VCaP (cell line): ENCODE data around the gene HMGCL.
A peak's percentile ranks its signal among the peaks of the same experiment; 100 is the strongest.

Experiments used
- H3K27ac ChIP-seq: fragments of 450-650 bp; 2 replicates; pipeline ENCODE4 v1.5.1; 2017
- TF ChIP-seq, protein P1 (sequence below): fragments of 450-650 bp; conservative IDR thresholded peaks from 2 replicates; pipeline ENCODE4 v1.5.1; 2017; ENCODE audit warnings: mild to moderate bottlenecking, moderate library complexity

HMGCL gene

GRCh38 chr1:23800400-23801337 is 24.6 kb downstream of the HMGCL start, which contains the start of gene GALE:
GALE (minus strand) TSS chr1:23800754; CDS start chr1:23799007, 1,747 bp downstream.
- TF ChIP-seq, protein P1, sequence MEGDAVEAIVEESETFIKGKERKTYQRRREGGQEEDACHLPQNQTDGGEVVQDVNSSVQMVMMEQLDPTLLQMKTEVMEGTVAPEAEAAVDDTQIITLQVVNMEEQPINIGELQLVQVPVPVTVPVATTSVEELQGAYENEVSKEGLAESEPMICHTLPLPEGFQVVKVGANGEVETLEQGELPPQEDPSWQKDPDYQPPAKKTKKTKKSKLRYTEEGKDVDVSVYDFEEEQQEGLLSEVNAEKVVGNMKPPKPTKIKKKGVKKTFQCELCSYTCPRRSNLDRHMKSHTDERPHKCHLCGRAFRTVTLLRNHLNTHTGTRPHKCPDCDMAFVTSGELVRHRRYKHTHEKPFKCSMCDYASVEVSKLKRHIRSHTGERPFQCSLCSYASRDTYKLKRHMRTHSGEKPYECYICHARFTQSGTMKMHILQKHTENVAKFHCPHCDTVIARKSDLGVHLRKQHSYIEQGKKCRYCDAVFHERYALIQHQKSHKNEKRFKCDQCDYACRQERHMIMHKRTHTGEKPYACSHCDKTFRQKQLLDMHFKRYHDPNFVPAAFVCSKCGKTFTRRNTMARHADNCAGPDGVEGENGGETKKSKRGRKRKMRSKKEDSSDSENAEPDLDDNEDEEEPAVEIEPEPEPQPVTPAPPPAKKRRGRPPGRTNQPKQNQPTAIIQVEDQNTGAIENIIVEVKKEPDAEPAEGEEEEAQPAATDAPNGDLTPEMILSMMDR, result no peak
- H3K27ac ChIP-seq, result peak within 1 kb of the TSS; percentile 82

- H3K27ac ChIP-seq, result peak overlapping the region; percentile 82
- TF ChIP-seq, protein P1, result no peak
Measured at GRCh38 chr1:23799570-23800399, 25.4 kb downstream of the HMGCL start.

DNA sequence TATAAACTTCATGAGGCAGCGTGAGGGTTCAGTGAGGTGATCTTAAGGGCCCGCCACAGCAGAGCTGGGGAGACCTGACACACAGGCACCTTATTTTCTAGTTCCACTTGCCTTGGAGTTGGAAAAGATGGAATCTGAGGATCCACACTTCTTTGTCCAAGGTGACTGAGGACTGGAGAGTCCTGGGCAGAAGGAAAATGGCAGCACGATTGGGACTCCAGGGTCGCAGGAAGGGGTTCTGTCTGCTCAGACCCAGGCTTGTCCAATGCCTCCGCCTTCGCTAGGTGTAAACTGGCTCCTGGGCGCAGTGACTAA is 26.0 kb downstream of the HMGCL start:
- peak overlapping the region; percentile 82; the same call in 1 of the 2 replicates for H3K27ac ChIP-seq
- TF ChIP-seq, protein P1, result no peak

DNA sequence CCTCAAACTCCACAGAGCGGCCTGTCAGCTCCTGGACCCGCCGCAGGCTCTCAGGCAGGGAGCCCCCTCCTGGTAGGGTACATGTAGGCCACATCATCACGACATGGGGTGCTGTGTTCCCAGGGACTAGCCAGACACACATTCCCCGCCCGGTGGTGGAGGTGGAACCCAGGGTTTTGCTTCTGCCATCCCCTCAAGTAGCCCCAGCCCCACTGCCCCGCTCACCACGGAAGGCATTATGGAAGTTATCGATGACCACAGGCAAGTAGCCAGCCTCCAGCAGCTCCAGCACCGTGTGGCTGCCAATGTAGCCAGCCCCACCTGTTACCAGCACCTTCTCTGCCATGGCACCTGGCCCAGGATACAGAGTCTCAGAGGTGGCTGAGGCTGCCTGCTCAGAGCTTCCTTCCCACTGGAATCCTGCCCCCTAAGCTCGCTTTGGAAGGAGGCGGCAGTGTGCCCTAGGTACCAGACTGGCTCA is 26.5 kb downstream of the HMGCL start:
- no peak overlapping the region for H3K27ac ChIP-seq
- TF ChIP-seq, protein P1, result no peak

GRCh38 chr1:23797478-23798448 is 27.5 kb downstream of the HMGCL start:
- H3K27ac ChIP-seq, result no peak overlapping the region; the same call in 1 of the 2 replicates
- TF ChIP-seq, protein P1, result no peak

- H3K27ac ChIP-seq, result no peak overlapping the region
- TF ChIP-seq, protein P1, result peak; percentile 48
Measured at GRCh38 chr1:23796466-23797271, 28.6 kb downstream of the HMGCL start.
